NCI-H82 (cell line): Measurements from ENCODE around the gene NLRP12.
"Not testable (repeated sequence)": the region's sequence is repeated elsewhere in the genome, so short reads cannot be mapped to it uniquely, and the experiment has no call there.

ENCODE experiments used
- DNase-seq: peaks from one replicate; lab custom pipeline; 2025; lab: John Stamatoyannopoulos, UW

Gene NLRP12

GRCh38 chr19:53838446-53838845 lies 14.3 kb upstream of the NLRP12 start:
- DNase-seq: not testable (repeated sequence)

DNA sequence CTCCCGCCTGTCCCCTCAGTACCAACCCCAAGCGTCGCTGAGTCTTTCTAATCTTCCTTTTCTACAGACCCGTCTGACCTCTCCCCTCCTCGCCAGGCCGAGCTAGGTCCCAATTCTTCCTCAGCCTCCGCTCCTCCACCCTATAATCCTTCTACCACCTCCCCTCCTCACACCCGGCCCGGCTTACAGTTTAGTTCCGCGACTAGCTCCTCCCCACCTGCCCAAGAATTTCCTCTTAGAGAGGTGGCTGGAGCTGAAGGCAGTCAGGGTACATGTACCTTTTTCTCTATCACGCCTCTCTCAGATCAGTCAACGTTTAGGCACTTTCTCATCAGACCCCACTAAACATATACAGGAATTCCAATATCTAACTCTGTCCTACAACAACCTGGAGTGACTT lies 8.7 kb upstream of the NLRP12 start:
- DNase-seq: peak; percentile 17

GRCh38 chr19:53828531-53828930 lies 4.4 kb upstream of the NLRP12 start:
- DNase-seq: no peak

DNA sequence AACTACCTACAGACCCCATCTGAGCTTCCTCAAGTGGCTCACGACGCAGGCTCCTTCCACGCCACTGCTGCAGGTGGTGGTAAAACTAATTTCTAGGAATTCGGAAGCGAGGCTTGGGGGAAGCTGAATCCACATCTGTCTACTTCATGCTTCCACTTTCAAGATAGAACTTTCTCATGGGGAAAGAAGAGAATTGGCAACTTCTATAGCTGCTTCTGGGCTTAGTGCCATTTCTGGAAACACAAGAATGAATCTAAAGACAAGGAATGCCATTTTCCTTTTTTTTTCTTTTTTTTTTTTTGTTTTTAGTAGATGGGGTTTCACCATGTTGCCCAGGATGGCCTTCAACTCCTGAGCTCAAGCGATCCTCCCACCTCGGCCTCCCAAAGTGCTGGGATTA lies 2.8 kb upstream of the NLRP12 start:
- no peak for DNase-seq

GRCh38 chr19:53823380-53824120 lies 564 bp downstream of the NLRP12 start:
- DNase-seq: no peak

- DNase-seq: no peak
These were observed 4.3 kb downstream of the NLRP12 start for GRCh38 chr19:53819861-53820260.

DNA sequence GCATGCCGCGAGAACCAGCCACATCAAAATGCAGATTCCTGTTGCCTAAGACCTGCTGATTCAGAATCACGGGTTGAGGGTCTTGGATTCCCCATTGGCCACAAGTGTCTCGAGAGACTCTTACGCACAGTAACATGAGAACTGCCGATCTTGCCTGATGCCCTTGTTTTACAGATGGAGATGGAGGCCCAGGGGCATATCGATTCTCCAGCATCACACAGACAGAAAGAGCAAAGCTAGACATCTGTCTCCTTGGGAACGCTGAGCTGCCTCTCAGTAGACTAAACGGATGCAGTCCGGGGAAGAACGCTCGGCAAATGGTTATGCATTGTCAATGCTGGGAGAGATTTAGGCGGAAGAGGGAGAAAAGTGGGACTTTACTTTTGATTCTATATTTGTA lies 5.4 kb downstream of the NLRP12 start:
- DNase-seq: peak; percentile 25

GRCh38 chr19:53813996-53814395 lies 10.1 kb downstream of the NLRP12 start:
- DNase-seq: no peak

- DNase-seq: no peak
These were observed 11.8 kb downstream of the NLRP12 start for GRCh38 chr19:53812335-53812734.

- DNase-seq: no peak
These were observed 13.2 kb downstream of the NLRP12 start for GRCh38 chr19:53810891-53811290.

DNA sequence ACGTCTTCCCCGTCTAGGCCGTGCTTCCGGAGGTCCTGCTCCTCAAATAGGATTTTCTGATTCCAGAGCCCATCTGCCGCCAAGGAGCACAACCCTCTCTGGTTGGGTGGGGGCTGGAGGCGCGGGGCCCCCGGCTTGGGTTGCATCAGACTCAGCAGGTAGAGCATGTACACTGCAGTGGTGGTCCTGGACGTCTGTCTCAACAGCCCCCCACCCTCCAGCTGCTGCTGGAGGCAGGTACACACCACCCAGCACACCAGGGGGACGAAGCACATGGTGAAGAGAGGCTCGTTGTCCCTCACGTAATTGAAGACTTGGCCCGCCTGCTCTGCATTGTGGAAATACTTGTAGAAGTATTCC lies 13.9 kb downstream of the NLRP12 start:
- DNase-seq: no peak

DNA sequence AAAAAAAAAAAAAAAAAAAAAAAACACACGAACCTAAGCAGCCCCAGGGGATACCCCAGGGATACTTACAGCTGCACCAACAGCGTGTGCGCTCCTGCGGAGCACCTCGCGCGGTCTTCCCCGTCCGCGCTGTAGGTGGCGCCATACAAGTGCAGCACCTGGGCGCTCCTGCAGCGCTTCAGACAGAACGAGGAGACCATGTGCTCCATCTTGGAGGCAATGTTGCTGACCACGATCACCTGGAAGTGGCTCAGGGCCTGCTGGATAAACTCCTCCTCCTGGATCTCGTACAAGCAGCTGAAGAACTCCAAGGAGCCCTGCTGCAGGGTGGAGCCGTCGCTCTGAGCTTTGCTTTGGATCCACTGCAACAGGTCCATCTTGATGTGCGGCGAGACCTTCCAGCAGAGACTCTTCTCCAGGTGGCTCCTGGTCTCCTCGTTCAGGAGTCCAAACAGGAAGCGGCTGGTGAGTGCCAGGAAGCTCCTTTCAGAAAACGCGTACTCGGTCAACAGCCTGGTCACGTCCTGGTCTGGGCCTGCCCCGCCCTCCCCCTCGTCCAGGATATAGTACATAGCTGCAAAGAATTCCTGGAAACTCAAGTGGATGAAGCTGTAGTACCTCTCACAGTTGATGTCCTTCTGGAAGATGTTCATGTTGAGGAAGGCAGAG lies 14.5 kb downstream of the NLRP12 start:
- peak; percentile 15 for DNase-seq

DNA sequence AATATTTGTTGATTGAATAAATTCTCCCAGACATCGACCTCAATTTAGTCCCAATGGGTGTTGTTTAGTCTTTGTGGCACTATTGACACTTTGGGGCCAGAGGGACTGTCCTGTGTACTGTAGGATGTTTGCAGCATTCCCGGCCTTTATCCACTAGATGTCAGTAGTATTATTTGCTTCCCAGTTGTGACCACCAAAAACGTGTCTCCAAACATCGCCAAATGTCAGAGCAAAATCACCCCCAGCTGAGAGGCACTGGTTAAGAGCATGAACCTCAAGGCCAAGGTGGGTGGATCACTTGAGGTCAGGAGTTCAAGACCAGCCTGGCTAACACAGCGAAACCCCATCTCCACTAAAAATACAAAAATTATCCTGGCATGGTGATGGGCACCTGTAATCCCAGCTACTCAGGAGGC lies 15.4 kb downstream of the NLRP12 start:
- DNase-seq: peak; percentile 40

- no peak for DNase-seq
These were observed 22.9 kb downstream of the NLRP12 start for GRCh38 chr19:53801257-53801656.

- no peak for DNase-seq
These were observed 29.1 kb downstream of the NLRP12 start for GRCh38 chr19:53795019-53795418.

- DNase-seq: peak; percentile 88
These were observed 31.2 kb downstream of the NLRP12 start for GRCh38 chr19:53792721-53793433.

DNA sequence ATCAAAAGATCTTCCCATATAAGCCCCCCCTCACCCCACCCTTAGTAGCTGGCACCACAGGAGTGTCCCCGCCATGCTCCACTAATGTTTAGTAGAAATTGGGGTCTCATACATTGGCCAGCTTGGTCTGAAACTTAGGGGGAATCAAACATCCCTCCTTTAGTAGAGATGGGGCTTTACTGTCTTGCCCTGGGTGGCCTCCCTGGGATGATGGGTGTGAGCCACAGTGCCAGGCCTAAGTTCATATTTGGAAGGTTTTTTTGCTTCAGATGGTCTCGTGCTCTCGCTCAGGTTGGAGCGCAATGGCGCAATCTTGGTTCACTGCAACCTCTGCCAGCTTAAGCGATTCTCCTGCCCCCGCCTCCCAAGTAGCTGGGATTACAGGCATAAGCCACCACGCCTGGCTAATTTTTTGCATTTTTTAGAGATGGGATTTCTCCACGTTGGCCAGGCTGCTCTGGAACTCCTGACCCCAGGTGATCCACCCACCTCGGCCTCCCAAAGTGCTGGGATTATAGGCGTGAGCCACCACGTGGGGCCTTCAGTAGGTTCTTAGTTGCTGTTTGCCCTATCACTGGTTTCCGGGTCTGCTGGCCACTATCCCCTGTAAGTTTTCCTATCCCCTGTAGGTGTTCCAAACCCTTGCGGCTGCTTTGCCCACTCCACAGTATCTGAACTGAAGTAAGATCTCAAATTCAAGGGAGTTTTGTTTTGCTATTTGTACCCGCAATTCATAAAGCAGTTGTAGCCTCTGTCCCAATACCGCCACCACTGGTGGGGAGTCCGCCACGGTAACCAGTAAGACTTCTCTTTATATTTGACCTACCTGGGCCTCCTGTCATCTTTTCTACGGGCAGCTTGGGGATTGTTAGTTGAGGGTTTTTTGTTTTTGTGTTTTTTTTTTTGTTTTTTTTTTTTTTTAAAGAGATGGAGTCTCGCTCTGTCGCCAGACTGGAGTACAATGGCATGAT lies 34.1 kb downstream of the NLRP12 start:
- DNase-seq: no peak

DNA sequence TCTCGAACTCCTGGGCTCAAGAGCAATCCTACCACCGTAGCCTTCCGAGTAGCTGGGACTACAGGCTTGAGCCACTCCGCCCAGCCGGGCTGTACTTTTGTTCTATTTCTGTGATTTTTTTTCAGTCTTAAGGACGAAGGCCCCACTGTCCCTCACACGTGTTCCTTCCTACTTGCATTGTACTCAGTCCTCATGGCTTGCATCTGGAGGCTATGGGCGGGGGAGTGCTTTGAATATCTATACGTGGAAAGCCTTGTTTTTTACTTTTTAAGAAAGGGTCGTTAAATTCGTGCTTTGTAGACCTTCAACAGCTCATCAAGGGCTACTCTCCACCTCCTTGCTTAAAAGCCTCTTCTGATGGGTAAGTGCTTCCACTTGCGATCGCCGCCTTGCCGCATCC lies 36.8 kb downstream of the NLRP12 start:
- no peak for DNase-seq

DNA sequence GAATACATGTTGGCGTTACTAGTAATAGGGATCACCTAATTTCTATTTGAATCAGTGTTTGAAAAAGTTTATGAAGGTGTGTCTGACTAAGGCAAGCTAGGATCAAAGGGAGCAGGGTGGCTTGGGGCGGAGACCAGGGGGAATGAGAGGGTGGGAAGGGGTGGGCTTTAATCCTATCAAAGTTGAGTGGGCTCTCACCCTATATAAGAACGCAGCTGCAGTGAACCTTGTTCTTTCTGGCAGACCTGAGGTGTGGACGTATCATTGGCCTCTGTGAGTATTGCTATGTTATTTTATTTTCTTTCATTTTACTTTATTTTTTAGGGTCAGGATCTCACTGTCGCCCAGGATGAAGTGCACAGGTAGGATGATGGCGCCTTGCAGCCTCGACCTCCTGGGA lies 37.4 kb downstream of the NLRP12 start:
- no peak for DNase-seq

DNA sequence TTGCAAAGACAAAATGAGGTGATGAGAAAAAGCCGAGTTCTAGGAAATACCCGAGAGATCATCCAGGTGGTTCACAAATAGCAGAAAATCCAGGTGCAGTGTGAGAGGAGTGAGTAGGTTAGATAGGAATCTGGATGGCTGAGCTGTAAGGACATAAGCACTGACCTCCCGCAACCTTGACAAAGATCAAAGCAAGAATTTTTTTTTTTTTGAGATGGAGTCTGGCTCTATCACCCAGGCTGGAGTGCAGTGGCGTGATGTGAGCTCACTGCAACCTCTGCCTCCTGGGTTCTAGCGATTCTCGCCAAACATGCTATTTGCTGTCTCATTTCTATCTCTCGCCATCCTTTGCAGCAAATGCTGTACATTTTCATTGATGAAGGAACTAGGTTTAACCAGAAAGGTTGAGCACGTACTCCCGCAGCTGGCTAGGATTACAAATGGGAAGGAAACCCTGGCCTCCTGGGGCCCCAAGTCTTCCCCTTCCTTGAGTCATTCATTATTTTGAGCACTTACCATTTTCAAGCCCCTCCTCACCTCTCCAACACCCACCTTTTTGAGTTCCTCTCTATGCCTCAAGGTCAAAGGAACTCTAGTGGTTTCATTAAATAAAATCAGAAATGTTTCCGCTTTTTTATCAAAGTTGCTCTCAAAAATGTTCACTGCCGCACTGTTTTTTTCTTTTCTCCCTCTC lies 38.8 kb downstream of the NLRP12 start:
- no peak for DNase-seq

- peak; percentile 5 for DNase-seq
These were observed 41.4 kb downstream of the NLRP12 start for GRCh38 chr19:53782698-53783097.
